Measurements from ENCODE around the gene CENPS.

DNA sequence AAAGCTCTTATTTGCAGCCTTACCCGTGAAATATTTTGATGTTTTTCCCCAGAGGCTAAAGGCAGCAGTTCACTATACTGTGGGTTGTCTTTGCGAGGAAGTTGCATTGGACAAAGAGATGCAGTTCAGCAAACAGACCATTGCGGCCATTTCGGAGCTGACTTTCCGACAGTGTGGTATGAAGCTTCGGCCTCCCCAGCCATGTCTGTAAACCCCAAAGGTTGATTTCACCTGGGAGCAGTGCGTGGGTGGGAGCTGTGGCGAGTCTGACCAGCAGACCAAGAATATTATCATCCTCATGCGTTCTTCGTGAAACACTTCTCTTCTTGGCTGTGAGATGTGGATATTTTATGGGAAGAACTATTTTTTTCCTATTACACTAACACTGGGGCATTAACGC lies 3.6 kb downstream of the CENPS start:
- TF ChIP-seq POLR2A (IDR thresholded peaks at IDR 0.05), result no peak
- TF ChIP-seq, protein P1, sequence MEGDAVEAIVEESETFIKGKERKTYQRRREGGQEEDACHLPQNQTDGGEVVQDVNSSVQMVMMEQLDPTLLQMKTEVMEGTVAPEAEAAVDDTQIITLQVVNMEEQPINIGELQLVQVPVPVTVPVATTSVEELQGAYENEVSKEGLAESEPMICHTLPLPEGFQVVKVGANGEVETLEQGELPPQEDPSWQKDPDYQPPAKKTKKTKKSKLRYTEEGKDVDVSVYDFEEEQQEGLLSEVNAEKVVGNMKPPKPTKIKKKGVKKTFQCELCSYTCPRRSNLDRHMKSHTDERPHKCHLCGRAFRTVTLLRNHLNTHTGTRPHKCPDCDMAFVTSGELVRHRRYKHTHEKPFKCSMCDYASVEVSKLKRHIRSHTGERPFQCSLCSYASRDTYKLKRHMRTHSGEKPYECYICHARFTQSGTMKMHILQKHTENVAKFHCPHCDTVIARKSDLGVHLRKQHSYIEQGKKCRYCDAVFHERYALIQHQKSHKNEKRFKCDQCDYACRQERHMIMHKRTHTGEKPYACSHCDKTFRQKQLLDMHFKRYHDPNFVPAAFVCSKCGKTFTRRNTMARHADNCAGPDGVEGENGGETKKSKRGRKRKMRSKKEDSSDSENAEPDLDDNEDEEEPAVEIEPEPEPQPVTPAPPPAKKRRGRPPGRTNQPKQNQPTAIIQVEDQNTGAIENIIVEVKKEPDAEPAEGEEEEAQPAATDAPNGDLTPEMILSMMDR (IDR thresholded peaks at IDR 0.05), result no peak

Measured in Peyer's patch (tissue), 4 donors.